GM23338 (cell line): ENCODE measurements around the gene KRT71. TPM values are rescaled to one million over a fixed set of nuclear protein-coding genes. Genes with fewer than 3 reads are reported as not detected.

Source experiments
- ATAC-seq: fragments of 200-7000 bp; cut with Tn5 transposase; 3 replicates; pipeline ENCODE4 v1.9.1; 2020
- DNase-seq: peaks from one replicate; pipeline ENCODE4 v3.0.0-alpha.2; 2015; ENCODE audit warnings: low spot score
- H2AFZ ChIP-seq: fragments of 200-600 bp; sonication (generic); 2 replicates; pipeline ENCODE4 v1.8.0; 2016; ENCODE audit warnings: antibody characterized with exemption, mild to moderate bottlenecking, moderate library complexity
- H3F3A ChIP-seq: fragments of 200-600 bp; sonication (generic); replicated peaks from 2 replicates; pipeline ENCODE4 v1.8.0; 2017; ENCODE audit warnings: antibody characterized with exemption, mixed run types, low read depth
- H3K27ac ChIP-seq: fragments of 200-600 bp; sonication (generic); 2 replicates; pipeline ENCODE4 v1.6.1; 2016; ENCODE audit warnings: low read depth
- H3K27me3 ChIP-seq: fragments of 200-600 bp; sonication (generic); 2 replicates; pipeline ENCODE4 v1.8.0; 2016; ENCODE audit warnings: mild to moderate bottlenecking, mixed run types, moderate library complexity; ENCODE audit not compliant: insufficient read depth
- H3K36me3 ChIP-seq: fragments of 200-600 bp; sonication (generic); 2 replicates; pipeline ENCODE4 v1.8.0; 2016; ENCODE audit warnings: mild to moderate bottlenecking; ENCODE audit not compliant: insufficient read depth
- H3K4me1 ChIP-seq: fragments of 200-600 bp; sonication (generic); 2 replicates; pipeline ENCODE4 v1.8.0; 2016; ENCODE audit warnings: mild to moderate bottlenecking, moderate library complexity; ENCODE audit not compliant: insufficient read depth
- H3K4me2 ChIP-seq: fragments of 200-600 bp; sonication (generic); 2 replicates; pipeline ENCODE4 v1.7.1; 2017; ENCODE audit warnings: mixed run types
- H3K4me3 ChIP-seq: fragments of 200-600 bp; sonication (generic); 2 replicates; pipeline ENCODE4 v1.6.1; 2016; ENCODE audit warnings: mixed run types
- H3K79me2 ChIP-seq: fragments of 200-600 bp; sonication (generic); replicated peaks from 2 replicates; pipeline ENCODE4 v1.8.0; 2017; ENCODE audit warnings: mild to moderate bottlenecking; ENCODE audit not compliant: insufficient read depth
- H3K9me2 ChIP-seq: fragments of 200-600 bp; sonication (generic); 2 replicates; pipeline ENCODE4 v1.8.0; 2017; ENCODE audit not compliant: insufficient read depth
- H4K20me1 ChIP-seq: fragments of 200-600 bp; sonication (generic); replicated peaks from 2 replicates; pipeline ENCODE4 v1.8.0; 2017; ENCODE audit warnings: mild to moderate bottlenecking; ENCODE audit not compliant: insufficient read depth
- H3K27ac Mint-ChIP-seq: 2 replicates; pipeline ENCODE4 v1.8.0; 2020; ENCODE audit warnings: inconsistent platforms, mild to moderate bottlenecking, moderate library complexity, mixed read lengths
- H3K27me3 Mint-ChIP-seq: 3 replicates; pipeline ENCODE4 v1.8.0; 2022; ENCODE audit warnings: low read depth, mild to moderate bottlenecking, moderate library complexity, mixed read lengths, inconsistent platforms; ENCODE audit not compliant: insufficient read depth, poor library complexity
- H3K36me3 Mint-ChIP-seq: 3 replicates; pipeline ENCODE4 v1.8.0; 2021; ENCODE audit warnings: low read depth, mild to moderate bottlenecking, inconsistent platforms, moderate library complexity, mixed read lengths
- H3K4me1 Mint-ChIP-seq: 3 replicates; pipeline ENCODE4 v1.8.0; 2020; ENCODE audit warnings: mild to moderate bottlenecking, inconsistent platforms, mixed read lengths
- H3K4me3 Mint-ChIP-seq: 3 replicates; pipeline ENCODE4 v1.8.0; 2021; ENCODE audit warnings: moderate library complexity, mild to moderate bottlenecking, inconsistent platforms, mixed read lengths
- H3K9me3 Mint-ChIP-seq: 3 replicates; pipeline ENCODE4 v1.8.0; 2020; ENCODE audit warnings: moderate library complexity, mild to moderate bottlenecking, inconsistent platforms, mixed read lengths
- EZH2 ChIP-seq: fragments of 200-600 bp; sonication (generic); IDR thresholded peaks from one replicate; pipeline ENCODE4 v1.8.0; 2017; ENCODE audit warnings: antibody characterized with exemption, mild to moderate bottlenecking, low read depth; ENCODE audit not compliant: unreplicated experiment
- EZH2phosphoT487 ChIP-seq: fragments of 200-600 bp; sonication (generic); IDR thresholded peaks from one replicate; pipeline ENCODE4 v1.8.1; 2018; ENCODE audit warnings: antibody characterized with exemption; ENCODE audit not compliant: unreplicated experiment
- polyA plus RNA-seq: library from polyadenylated mRNA; unstranded; fragments of >200 nt; fragmentation: Nextera tagmentation; extraction: Ambion mirVana; gene quantifications from 2 replicates; pipeline ENCODE4 v1.2.1, GENCODE V29; 2016
- total RNA-seq: library from RNA; depleted of rRNA; stranded (reverse); fragments of >200 nt; shearing (Covaris generic); gene quantifications from 2 replicates; pipeline ENCODE4 v1.2.3, GENCODE V29; 2014
- TF ChIP-seq, protein P1 (sequence below), 2 experiments: fragments of 200-600 bp in 1 of 2; sonication (generic) in 1 of 2; conservative IDR thresholded peaks; 2 replicates each; pipeline versions ENCODE4 v1.5.1 to v1.6.1; 2016 to 2017; ENCODE audit warnings: antibody characterized with exemption in 2 of 2, low read depth in 2 of 2, mild to moderate bottlenecking in 2 of 2, moderate library complexity in 1 of 2
- TF ChIP-seq, protein P2 (sequence below): fragments of 250-450 bp; sonication (Bioruptor Pico); IDR thresholded peaks from 2 replicates; pipeline ENCODE4 v1.5.0; 2020; ENCODE audit warnings: mild to moderate bottlenecking, moderate library complexity
- TF ChIP-seq, protein P3 (sequence below): IDR thresholded peaks from 2 replicates; pipeline ENCODE4 v1.6.1; 2016; ENCODE audit warnings: antibody characterized with exemption
- TF ChIP-seq, protein P4 (sequence below): IDR thresholded peaks from one replicate; pipeline ENCODE4 v1.6.1; 2018; ENCODE audit warnings: antibody characterized with exemption; ENCODE audit not compliant: unreplicated experiment

The KRT71 gene
- total and polyA plus RNA-seq, 2 experiments from 2014 or later: not detected

DNA sequence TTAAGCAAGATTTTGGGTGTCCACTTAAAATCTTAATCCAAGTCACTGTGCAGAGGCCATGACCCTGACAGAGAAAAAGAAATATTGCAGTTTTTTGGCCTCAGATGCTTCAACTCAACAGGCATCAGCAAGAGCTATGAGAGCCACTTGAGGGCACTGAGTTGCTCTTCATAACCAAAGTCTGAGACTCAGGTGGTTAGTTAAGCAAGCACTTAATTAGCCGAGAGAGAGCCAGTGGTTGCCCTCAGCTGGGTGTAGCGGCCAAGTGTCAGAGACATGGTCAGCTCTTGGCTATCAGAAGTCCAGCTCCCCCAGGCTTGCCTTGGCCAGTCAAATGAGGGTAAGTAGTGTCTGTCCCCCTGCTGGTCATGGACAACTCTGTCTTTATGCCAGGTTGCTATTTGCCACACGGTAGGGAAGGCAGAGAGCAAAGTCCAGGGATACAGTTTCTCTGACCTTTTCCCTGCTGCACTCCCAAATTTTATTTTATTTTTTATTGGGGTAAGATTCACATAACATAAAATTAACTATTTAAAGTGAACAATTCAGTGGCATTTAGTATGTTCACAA, 9.0 kb upstream of the KRT71 start:
- H3F3A ChIP-seq: no peaks in the 10 kb centered on the region
- H3K4me3 ChIP-seq: no peak overlapping the region
- no peak overlapping the region for H3K27ac Mint-ChIP-seq
- H4K20me1 ChIP-seq: no peaks in the 10 kb centered on the region
- no peaks in the 10 kb centered on the region for H3K79me2 ChIP-seq
- peaks cover 14% of the 10 kb centered on the region for H3K27me3 Mint-ChIP-seq
- H3K4me2 ChIP-seq: no peak overlapping the region
- H3K4me1 Mint-ChIP-seq: no peaks in the 10 kb centered on the region; the same call in 2 of the 3 replicates
- TF ChIP-seq, protein P1, sequence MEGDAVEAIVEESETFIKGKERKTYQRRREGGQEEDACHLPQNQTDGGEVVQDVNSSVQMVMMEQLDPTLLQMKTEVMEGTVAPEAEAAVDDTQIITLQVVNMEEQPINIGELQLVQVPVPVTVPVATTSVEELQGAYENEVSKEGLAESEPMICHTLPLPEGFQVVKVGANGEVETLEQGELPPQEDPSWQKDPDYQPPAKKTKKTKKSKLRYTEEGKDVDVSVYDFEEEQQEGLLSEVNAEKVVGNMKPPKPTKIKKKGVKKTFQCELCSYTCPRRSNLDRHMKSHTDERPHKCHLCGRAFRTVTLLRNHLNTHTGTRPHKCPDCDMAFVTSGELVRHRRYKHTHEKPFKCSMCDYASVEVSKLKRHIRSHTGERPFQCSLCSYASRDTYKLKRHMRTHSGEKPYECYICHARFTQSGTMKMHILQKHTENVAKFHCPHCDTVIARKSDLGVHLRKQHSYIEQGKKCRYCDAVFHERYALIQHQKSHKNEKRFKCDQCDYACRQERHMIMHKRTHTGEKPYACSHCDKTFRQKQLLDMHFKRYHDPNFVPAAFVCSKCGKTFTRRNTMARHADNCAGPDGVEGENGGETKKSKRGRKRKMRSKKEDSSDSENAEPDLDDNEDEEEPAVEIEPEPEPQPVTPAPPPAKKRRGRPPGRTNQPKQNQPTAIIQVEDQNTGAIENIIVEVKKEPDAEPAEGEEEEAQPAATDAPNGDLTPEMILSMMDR (conservative IDR thresholded peaks at IDR 0.05; ENCODE audit: low read depth in 2 of 2): peak; percentile 47 to 53
- TF ChIP-seq, protein P2, sequence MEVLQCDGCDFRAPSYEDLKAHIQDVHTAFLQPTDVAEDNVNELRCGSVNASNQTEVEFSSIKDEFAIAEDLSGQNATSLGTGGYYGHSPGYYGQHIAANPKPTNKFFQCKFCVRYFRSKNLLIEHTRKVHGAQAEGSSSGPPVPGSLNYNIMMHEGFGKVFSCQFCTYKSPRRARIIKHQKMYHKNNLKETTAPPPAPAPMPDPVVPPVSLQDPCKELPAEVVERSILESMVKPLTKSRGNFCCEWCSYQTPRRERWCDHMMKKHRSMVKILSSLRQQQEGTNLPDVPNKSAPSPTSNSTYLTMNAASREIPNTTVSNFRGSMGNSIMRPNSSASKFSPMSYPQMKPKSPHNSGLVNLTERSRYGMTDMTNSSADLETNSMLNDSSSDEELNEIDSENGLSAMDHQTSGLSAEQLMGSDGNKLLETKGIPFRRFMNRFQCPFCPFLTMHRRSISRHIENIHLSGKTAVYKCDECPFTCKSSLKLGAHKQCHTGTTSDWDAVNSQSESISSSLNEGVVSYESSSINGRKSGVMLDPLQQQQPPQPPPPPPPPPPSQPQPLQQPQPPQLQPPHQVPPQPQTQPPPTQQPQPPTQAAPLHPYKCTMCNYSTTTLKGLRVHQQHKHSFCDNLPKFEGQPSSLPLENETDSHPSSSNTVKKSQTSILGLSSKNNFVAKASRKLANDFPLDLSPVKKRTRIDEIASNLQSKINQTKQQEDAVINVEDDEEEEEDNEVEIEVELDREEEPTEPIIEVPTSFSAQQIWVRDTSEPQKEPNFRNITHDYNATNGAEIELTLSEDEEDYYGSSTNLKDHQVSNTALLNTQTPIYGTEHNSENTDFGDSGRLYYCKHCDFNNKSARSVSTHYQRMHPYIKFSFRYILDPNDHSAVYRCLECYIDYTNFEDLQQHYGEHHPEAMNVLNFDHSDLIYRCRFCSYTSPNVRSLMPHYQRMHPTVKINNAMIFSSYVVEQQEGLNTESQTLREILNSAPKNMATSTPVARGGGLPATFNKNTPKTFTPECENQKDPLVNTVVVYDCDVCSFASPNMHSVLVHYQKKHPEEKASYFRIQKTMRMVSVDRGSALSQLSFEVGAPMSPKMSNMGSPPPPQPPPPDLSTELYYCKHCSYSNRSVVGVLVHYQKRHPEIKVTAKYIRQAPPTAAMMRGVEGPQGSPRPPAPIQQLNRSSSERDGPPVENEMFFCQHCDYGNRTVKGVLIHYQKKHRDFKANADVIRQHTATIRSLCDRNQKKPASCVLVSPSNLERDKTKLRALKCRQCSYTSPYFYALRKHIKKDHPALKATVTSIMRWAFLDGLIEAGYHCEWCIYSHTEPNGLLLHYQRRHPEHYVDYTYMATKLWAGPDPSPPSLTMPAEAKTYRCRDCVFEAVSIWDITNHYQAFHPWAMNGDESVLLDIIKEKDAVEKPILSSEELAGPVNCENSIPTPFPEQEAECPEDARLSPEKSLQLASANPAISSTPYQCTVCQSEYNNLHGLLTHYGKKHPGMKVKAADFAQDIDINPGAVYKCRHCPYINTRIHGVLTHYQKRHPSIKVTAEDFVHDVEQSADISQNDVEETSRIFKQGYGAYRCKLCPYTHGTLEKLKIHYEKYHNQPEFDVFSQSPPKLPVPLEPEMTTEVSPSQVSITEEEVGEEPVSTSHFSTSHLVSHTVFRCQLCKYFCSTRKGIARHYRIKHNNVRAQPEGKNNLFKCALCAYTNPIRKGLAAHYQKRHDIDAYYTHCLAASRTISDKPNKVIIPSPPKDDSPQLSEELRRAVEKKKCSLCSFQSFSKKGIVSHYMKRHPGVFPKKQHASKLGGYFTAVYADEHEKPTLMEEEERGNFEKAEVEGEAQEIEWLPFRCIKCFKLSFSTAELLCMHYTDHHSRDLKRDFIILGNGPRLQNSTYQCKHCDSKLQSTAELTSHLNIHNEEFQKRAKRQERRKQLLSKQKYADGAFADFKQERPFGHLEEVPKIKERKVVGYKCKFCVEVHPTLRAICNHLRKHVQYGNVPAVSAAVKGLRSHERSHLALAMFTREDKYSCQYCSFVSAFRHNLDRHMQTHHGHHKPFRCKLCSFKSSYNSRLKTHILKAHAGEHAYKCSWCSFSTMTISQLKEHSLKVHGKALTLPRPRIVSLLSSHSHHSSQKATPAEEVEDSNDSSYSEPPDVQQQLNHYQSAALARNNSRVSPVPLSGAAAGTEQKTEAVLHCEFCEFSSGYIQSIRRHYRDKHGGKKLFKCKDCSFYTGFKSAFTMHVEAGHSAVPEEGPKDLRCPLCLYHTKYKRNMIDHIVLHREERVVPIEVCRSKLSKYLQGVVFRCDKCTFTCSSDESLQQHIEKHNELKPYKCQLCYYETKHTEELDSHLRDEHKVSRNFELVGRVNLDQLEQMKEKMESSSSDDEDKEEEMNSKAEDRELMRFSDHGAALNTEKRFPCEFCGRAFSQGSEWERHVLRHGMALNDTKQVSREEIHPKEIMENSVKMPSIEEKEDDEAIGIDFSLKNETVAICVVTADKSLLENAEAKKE: no peak
- H3K36me3 ChIP-seq: no peaks in the 10 kb centered on the region
- no peaks in the 10 kb centered on the region for H3K27me3 ChIP-seq
- no peak overlapping the region for H3K4me3 Mint-ChIP-seq
- no peak overlapping the region for H3K27ac ChIP-seq
- H3K9me3 Mint-ChIP-seq: no peaks in the 10 kb centered on the region
- ATAC-seq (peak; percentile 60), DNase-seq (peak; percentile 54)
- H3K36me3 Mint-ChIP-seq: no peaks in the 10 kb centered on the region
- no peak overlapping the region for H2AFZ ChIP-seq
- H3K9me2 ChIP-seq: no peaks in the 10 kb centered on the region
- H3K4me1 ChIP-seq: no peaks in the 10 kb centered on the region

DNA sequence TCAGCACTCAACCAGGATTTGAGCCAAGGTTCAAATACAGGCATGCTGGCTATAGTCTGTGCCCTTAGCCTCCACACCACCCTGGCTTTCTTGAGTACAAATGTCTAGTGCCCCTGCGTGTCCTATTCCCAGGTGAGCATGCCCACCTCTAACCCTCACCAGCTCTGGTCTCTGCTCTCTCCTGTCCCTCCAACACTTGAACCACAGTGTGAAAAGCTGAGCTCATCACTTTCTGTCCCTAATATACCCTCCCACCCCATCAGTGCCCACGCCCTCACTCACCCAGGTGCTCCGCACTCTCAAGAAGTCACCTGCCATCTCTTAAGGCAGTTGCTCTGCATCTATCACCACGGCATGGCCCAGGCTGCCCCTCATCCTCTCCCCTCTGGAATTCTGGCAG, 7.0 kb upstream of the KRT71 start:
- ATAC-seq (no peak), DNase-seq (no peak)
- H3K79me2 ChIP-seq: no peaks in the 10 kb centered on the region
- Mint-ChIP-seq H3K27me3 (peaks cover 20% of the 10 kb centered on the region), H3K9me3 (no peaks in the 10 kb centered on the region), H3K4me1 (no peaks in the 10 kb centered on the region; the same call in 2 of the 3 replicates), H3K27ac (no peak overlapping the region), H3K36me3 (no peaks in the 10 kb centered on the region), H3K4me3 (no peak overlapping the region)
- H4K20me1 ChIP-seq: no peaks in the 10 kb centered on the region
- H3F3A ChIP-seq: no peaks in the 10 kb centered on the region
- no peaks in the 10 kb centered on the region for H3K36me3 ChIP-seq
- no peak overlapping the region for H2AFZ ChIP-seq
- H3K4me3 ChIP-seq: no peak overlapping the region
- 0 out of 2 replicates have a peak, but pooled peaks cover 3% of the 10 kb centered on the region for H3K9me2 ChIP-seq
- H3K4me2 ChIP-seq: no peak overlapping the region
- no peaks in the 10 kb centered on the region for H3K4me1 ChIP-seq
- no peak overlapping the region for H3K27ac ChIP-seq
- H3K27me3 ChIP-seq: no peaks in the 10 kb centered on the region
- TF ChIP-seq EZH2: no peak
- TF ChIP-seq, protein P3, sequence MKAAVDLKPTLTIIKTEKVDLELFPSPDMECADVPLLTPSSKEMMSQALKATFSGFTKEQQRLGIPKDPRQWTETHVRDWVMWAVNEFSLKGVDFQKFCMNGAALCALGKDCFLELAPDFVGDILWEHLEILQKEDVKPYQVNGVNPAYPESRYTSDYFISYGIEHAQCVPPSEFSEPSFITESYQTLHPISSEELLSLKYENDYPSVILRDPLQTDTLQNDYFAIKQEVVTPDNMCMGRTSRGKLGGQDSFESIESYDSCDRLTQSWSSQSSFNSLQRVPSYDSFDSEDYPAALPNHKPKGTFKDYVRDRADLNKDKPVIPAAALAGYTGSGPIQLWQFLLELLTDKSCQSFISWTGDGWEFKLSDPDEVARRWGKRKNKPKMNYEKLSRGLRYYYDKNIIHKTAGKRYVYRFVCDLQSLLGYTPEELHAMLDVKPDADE: no peak
- no peak for TF ChIP-seq EZH2phosphoT487
- TF ChIP-seq, protein P4, sequence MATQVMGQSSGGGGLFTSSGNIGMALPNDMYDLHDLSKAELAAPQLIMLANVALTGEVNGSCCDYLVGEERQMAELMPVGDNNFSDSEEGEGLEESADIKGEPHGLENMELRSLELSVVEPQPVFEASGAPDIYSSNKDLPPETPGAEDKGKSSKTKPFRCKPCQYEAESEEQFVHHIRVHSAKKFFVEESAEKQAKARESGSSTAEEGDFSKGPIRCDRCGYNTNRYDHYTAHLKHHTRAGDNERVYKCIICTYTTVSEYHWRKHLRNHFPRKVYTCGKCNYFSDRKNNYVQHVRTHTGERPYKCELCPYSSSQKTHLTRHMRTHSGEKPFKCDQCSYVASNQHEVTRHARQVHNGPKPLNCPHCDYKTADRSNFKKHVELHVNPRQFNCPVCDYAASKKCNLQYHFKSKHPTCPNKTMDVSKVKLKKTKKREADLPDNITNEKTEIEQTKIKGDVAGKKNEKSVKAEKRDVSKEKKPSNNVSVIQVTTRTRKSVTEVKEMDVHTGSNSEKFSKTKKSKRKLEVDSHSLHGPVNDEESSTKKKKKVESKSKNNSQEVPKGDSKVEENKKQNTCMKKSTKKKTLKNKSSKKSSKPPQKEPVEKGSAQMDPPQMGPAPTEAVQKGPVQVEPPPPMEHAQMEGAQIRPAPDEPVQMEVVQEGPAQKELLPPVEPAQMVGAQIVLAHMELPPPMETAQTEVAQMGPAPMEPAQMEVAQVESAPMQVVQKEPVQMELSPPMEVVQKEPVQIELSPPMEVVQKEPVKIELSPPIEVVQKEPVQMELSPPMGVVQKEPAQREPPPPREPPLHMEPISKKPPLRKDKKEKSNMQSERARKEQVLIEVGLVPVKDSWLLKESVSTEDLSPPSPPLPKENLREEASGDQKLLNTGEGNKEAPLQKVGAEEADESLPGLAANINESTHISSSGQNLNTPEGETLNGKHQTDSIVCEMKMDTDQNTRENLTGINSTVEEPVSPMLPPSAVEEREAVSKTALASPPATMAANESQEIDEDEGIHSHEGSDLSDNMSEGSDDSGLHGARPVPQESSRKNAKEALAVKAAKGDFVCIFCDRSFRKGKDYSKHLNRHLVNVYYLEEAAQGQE: no peak
